Coronary artery (tissue), 2 donors: ENCODE data around the gene SRP14.
"Not testable (repeated sequence)": the region's sequence is repeated elsewhere in the genome, so short reads cannot be mapped to it uniquely, and the experiment has no call there.

Experiments used
- DNase-seq: peaks from one replicate; pipeline ENCODE4 v3.0.0-alpha.2; 2017; ENCODE audit warnings: low spot score
- H3K27ac ChIP-seq, 2 donors: fragments of 200-600 bp; sonication (generic); one replicate each; pipeline ENCODE4 v1.5.1; 2016 to 2019
- H3K4me3 ChIP-seq: fragments of 200-600 bp; sonication (generic); 2 replicates; pipeline ENCODE4 v1.5.1; 2016; ENCODE audit warnings: mild to moderate bottlenecking, moderate library complexity
- TF ChIP-seq, protein P1 (sequence below): fragments of 200-600 bp; sonication (generic); IDR thresholded peaks from one replicate; pipeline ENCODE4 v1.5.1; 2019; ENCODE audit warnings: antibody characterized with exemption

SRP14 gene

DNA sequence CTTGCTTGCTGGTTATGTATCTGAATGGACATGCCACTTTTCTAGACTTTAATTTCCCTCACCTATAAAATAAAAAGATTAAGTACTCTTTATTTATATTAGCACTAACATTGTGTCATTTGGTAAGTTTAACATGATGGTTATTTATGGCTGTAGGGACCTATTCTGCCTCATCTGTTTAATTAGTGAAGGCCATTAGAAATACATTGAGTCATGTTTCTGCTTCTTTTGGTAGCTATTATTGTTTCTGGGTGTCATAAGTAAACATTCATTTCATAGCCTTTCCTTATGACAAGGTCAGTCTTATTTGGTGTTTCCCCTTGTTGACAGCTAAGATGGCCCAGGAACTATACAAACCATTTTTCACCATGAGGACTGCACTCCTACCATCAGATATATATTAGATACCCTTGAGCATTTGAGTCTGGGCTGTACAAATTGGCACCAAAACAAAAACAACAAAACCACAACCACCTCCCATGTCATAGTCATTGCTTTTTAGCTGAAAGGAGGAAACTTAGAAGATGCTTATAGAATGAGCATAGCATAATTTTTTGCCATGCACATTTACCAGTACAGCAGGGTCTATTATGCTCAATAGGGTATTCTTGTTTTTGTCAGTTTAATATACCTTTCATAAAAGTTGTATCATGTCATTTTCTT is 39.3 kb downstream of the SRP14 start:
- Histone ChIP-seq H3K27ac (no peak overlapping the region), H3K4me3 (no peak overlapping the region)
- TF ChIP-seq, protein P1, sequence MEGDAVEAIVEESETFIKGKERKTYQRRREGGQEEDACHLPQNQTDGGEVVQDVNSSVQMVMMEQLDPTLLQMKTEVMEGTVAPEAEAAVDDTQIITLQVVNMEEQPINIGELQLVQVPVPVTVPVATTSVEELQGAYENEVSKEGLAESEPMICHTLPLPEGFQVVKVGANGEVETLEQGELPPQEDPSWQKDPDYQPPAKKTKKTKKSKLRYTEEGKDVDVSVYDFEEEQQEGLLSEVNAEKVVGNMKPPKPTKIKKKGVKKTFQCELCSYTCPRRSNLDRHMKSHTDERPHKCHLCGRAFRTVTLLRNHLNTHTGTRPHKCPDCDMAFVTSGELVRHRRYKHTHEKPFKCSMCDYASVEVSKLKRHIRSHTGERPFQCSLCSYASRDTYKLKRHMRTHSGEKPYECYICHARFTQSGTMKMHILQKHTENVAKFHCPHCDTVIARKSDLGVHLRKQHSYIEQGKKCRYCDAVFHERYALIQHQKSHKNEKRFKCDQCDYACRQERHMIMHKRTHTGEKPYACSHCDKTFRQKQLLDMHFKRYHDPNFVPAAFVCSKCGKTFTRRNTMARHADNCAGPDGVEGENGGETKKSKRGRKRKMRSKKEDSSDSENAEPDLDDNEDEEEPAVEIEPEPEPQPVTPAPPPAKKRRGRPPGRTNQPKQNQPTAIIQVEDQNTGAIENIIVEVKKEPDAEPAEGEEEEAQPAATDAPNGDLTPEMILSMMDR = no peak
- DNase-seq = no peak

DNA sequence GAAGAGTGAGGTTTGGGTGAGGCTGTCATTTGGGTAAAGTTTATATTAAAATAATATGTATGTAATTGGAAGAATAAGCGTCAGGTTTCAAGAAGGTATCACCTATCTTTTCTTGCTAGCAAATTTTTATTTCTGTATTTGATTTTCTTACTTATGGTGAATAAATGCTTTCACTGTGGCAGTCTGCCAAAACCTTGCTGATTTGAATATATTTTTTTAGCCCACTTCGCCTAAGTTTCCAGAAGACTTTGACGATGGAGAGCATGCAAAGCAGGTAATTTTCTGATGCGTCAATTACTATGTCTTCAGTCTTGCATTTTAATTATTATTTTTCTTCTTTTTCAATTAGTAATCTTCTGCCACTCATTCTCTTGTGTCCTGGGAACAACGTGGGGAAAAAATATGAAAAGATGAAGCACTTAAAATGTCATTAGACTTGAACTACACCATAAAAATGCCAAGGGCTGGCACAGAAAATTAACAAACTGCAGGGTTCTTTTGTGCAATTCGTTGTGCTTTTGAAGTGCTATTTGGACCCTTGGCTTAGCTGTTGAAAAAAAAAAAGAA is 40.4 kb downstream of the SRP14 start:
- Histone ChIP-seq H3K27ac (no peak overlapping the region), H3K4me3 (no peak overlapping the region)
- no peak for DNase-seq
- TF ChIP-seq, protein P1 = no peak

DNA sequence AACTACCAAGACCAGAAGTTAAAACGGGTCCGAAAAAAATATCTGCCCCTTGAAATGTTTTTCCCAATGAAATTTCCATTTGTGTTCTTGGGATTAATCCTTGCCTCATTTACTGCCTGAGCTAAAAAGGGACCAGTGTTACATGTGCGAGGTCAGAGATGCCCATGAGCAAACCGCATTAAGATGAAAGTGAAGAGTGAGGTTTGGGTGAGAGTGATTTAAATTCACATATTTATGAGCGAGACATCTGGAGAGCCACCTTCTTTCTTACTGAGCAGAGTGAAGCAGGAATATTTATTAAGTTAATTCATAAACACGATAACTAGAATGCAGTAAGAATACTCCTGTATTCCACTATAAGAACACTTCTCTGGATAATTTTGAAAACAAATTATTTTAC is 41.3 kb downstream of the SRP14 start:
- DNase-seq = no peak
- no peak overlapping the region for H3K27ac ChIP-seq
- TF ChIP-seq, protein P1 = no peak
- no peak overlapping the region for H3K4me3 ChIP-seq

DNA sequence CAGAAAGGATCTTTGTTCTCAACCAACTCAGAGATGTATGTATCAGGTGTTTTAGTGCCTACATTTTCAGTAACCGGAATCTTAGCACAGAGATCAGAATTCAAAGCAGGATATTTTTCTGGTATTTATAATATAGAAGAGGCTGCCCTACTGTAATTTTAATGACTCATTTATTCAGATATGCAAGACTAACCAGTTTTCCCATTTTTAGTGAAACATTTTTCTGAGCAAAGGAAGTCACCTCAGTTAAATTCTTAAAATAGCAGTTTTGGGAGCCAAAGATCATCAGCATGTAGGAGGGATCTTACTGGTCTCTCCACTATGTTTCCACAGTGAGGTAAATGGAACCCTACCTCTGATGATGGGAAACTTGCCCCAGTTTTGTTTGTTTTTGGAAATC is 42.0 kb downstream of the SRP14 start:
- DNase-seq = no peak
- Histone ChIP-seq H3K27ac (no peak overlapping the region), H3K4me3 (no peak overlapping the region)
- TF ChIP-seq, protein P1 = no peak

DNA sequence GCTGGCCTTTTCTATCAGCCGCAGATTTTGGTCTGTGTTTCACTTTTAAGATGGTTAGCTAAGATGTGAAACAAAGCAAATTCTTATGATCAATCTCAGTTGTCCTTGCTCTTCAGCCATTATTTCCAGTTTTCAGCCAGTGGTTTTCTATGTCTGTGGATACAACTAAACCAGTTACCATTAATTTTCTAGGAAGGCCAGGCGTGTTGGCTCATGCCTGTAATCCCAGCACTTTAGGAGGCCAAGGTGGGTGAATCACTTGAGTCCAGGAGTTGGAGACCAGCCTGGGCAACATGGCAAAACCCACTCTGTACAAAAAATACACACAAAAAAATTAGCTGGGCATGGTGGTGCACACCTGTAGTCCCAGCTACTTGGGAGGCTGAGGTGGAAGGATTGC is 42.8 kb downstream of the SRP14 start:
- H3K4me3 ChIP-seq, H3K27ac ChIP-seq, DNase-seq: not testable (repeated sequence)

DNA sequence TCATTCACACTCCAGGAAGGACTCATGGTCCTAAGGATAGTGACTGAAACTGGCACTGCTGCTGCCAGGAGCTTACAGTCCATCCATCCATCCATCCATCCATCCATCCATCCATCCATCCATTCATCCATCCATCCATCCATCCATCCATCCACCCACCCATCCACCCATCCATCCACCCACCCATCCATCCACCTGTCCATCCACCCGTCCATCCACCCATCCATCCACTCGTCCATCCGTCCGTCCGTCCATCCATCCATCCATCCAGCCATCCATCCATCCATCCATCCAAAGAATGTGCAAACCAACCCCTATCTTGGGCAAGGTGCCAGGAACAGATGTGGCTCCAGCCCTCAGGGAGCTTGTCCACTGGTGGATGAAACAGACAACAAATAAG is 46.0 kb downstream of the SRP14 start:
- H3K27ac ChIP-seq, H3K4me3 ChIP-seq, DNase-seq: not testable (repeated sequence)

DNA sequence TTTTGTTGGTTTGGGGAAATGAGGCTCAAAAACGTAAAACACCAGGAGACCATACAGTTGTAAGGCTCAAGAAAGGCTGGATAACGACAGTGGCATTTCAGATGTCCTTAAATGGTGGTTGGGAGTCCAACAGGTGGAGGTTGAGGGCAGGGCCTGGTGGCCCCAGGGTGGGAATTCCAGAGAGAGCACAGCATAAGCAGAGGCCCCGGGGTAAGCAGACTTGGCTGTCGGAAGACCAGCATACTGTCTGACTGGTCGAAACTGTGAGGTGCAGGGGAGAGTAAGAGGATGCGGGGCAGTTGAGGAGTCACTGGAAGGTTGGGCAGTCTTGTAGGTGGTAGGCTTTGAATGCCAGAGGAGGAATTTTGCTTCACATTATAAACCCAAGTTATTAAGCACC is 48.3 kb downstream of the SRP14 start:
- TF ChIP-seq, protein P1 = no peak
- no peak for DNase-seq

DNA sequence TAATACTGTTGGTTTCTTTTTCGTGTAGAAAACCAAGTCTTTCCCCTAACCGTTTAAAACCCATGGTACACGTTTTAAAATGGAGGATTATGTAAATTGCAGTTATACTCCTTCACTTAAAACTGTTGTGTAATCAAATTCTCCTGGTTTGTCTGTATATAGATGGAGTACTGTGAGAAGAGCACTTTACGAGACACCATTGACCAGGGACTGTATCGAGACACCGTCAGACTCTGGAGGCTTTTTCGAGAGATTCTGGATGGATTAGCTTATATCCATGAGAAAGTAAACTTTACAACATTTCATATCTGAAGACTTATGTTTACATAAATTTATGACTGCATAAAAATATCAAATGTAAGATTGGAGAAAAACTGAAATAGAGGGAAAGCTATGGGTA is 51.2 kb downstream of the SRP14 start:
- DNase-seq = no peak
- TF ChIP-seq, protein P1 = no peak

More for the DNA sequence above, 48.3 kb downstream of the SRP14 start:
- Histone ChIP-seq H3K4me3 (no peak overlapping the region), H3K27ac (no peak overlapping the region)

More for the DNA sequence above, 51.2 kb downstream of the SRP14 start:
- Histone ChIP-seq H3K4me3 (no peak overlapping the region), H3K27ac (no peak overlapping the region)
